Liver (tissue), 3 donors: Measurements from ENCODE around the gene IGF2BP3.

Experiments
- ATF3 ChIP-seq: IDR thresholded peaks from 2 replicates; pipeline ENCODE4 v1.6.1; 2016; ENCODE audit warnings: antibody characterized with exemption
- CTCF ChIP-seq: fragments of 150-350 bp; IDR thresholded peaks from 2 replicates; pipeline ENCODE4 v1.5.1; 2017; ENCODE audit warnings: improper control_type of control experiment, low read depth, low read length; ENCODE audit not compliant: missing input control
- HNF4A ChIP-seq, 2 donors: conservative IDR thresholded peaks; 2 replicates each; pipeline ENCODE4 v1.6.1; 2016; ENCODE audit warnings: antibody characterized with exemption in 2 of 2, mild to moderate bottlenecking in 2 of 2
- JUND ChIP-seq, 2 donors: IDR thresholded peaks; 2 replicates each; pipeline ENCODE4 v1.6.1; 2016; ENCODE audit warnings: antibody characterized with exemption in 2 of 2
- MAX ChIP-seq: IDR thresholded peaks from 2 replicates; pipeline ENCODE4 v1.6.1; 2016; ENCODE audit warnings: antibody characterized with exemption
- NR2F2 ChIP-seq: IDR thresholded peaks from 2 replicates; pipeline ENCODE4 v1.6.1; 2016; ENCODE audit warnings: antibody characterized with exemption
- RAD21 ChIP-seq, 2 donors: IDR thresholded peaks; 2 replicates each; pipeline ENCODE4 v1.6.1; 2016; ENCODE audit warnings: antibody characterized with exemption in 2 of 2, mild to moderate bottlenecking in 2 of 2
- REST ChIP-seq: IDR thresholded peaks from 2 replicates; pipeline ENCODE4 v1.6.1; 2016; ENCODE audit warnings: antibody characterized with exemption, mild to moderate bottlenecking
- RXRA ChIP-seq, 2 donors: IDR thresholded peaks; 2 replicates each; pipeline ENCODE4 v1.6.1; 2017 to 2018; ENCODE audit warnings: antibody characterized with exemption in 2 of 2, mild to moderate bottlenecking in 1 of 2
- TAF1 ChIP-seq: conservative IDR thresholded peaks from 2 replicates; pipeline ENCODE4 v1.6.1; 2016; ENCODE audit warnings: antibody characterized with exemption, mild to moderate bottlenecking
- YY1 ChIP-seq: IDR thresholded peaks from 2 replicates; pipeline ENCODE4 v1.6.1; 2016; ENCODE audit warnings: antibody characterized with exemption, mild to moderate bottlenecking
- ZBTB33 ChIP-seq: IDR thresholded peaks from 2 replicates; pipeline ENCODE4 v1.6.1; 2016; ENCODE audit warnings: antibody characterized with exemption
- donor health status: healthy.
- donor health status: healthy.

GRCh38 chr7:23338863-23339262 lies 131.4 kb downstream of the IGF2BP3 start:
- TF ChIP-seq CTCF: no peak
- no peak for TF ChIP-seq ZBTB33
- TF ChIP-seq TAF1: no peak
- TF ChIP-seq RXRA (IDR thresholded peaks at IDR 0.05): no peak
- TF ChIP-seq ATF3: no peak
- no peak for TF ChIP-seq JUND (IDR thresholded peaks at IDR 0.05)
- TF ChIP-seq NR2F2: no peak
- no peak for TF ChIP-seq HNF4A (conservative IDR thresholded peaks at IDR 0.05)
- no peak for TF ChIP-seq MAX
- TF ChIP-seq REST: no peak
- no peak for TF ChIP-seq YY1
- TF ChIP-seq RAD21 (IDR thresholded peaks at IDR 0.05): no peak
